Heart right ventricle (tissue), 16 donors: ENCODE data around the gene GLRX5. TPM values are rescaled to one million over a fixed set of nuclear protein-coding genes. Genes with fewer than 3 reads are reported as not detected.

Experiments used
- ATAC-seq, 8 donors: fragments of 200-7000 bp; cut with Tn5 transposase; one replicate each; pipeline ENCODE4 v1.9.1; 2020; ENCODE audit warnings: mild to moderate bottlenecking in 8 of 8, moderate library complexity in 8 of 8, moderate number of reproducible peaks in 1 of 8
- DNase-seq, 2 donors: peaks; one replicate each; pipeline ENCODE4 v3.0.0-alpha.2; 2020
- H3K27ac ChIP-seq, 10 donors: fragments of 200-600 bp; sonication (generic) in 2 of 10; one replicate each; pipeline versions ENCODE4 v1.5.0 to v1.8.0; 2020 to 2022; ENCODE audit warnings: mild to moderate bottlenecking in 3 of 10
- H3K27me3 ChIP-seq, 7 donors: fragments of 200-600 bp; one replicate each; pipeline ENCODE4 v1.8.0; 2021 to 2022; ENCODE audit warnings: mild to moderate bottlenecking in 2 of 7
- H3K36me3 ChIP-seq, 9 donors: fragments of 200-600 bp; sonication (generic) in 1 of 9; one replicate each; pipeline versions ENCODE4 v1.5.0 to v1.8.0; 2020 to 2022; ENCODE audit warnings: mild to moderate bottlenecking in 2 of 9
- H3K4me1 ChIP-seq, 9 donors: fragments of 200-600 bp; sonication (generic) in 1 of 9; one replicate each; pipeline versions ENCODE4 v1.5.0 to v1.8.0; 2020 to 2022; ENCODE audit warnings: mild to moderate bottlenecking in 4 of 9
- H3K4me3 ChIP-seq, 10 donors: fragments of 200-600 bp; sonication (generic) in 2 of 10; one replicate each; pipeline versions ENCODE4 v1.5.0 to v1.8.0; 2020 to 2022; ENCODE audit warnings: mild to moderate bottlenecking in 7 of 10, moderate library complexity in 2 of 10
- H3K9me3 ChIP-seq, 11 donors: fragments of 200-600 bp in 10 of 11; sonication (generic) in 2 of 11; one replicate each; pipeline versions ENCODE4 v1.5.0 to v1.8.0; 2013 to 2022; ENCODE audit warnings: mild to moderate bottlenecking in 2 of 11, control low read depth in 1 of 11, moderate library complexity in 1 of 11
- CTCF ChIP-seq, 9 donors: fragments of 200-600 bp; sonication (generic) in 2 of 9; IDR thresholded peaks; one replicate each; pipeline versions ENCODE4 v1.5.0 to v1.8.0; 2021 to 2022; ENCODE audit warnings: antibody characterized with exemption in 9 of 9, mild to moderate bottlenecking in 5 of 9, moderate library complexity in 1 of 9
- WGBS, 2 donors: extraction: QIAGEN DNeasy Blood & Tissue Kit; methylation state at CpG; one replicate each; pipeline ENCODE4 v1.1.7; 2013; ENCODE audit warnings: inconsistent platforms in 1 of 2; 5-methylcytosine and 5-hydroxymethylcytosine counted together
- intact Hi-C, 10 donors: fragments of 100-400 bp; cut with DNase I; formaldehyde crosslinking; loops; one replicate each; pipeline versions ENCODE4 v1.11.1 to v1.14.2; 2022
- polyA plus RNA-seq, 2 donors: library from polyadenylated mRNA; stranded (reverse); fragments of 200-250 nt; gene quantifications; one replicate each; pipeline ENCODE4 v1.2.3, GENCODE V29; 2013
- total RNA-seq, 10 donors: library from RNA; stranded (reverse); fragmentation: NEBNext Ultra II Directional in 3 of 10; extraction: Animal tissue kit (Norgen Biotek cat#: 25700) in 3 of 10; gene quantifications; one replicate each; pipeline versions ENCODE4 v1.2.1 to v1.2.4, GENCODE V29; 2021 to 2023
- donor health status: Arrhythmogenic right ventricular cardiomyopathy.
- donor health status: ischemic (EF 13 %, LVEDD 7.1; RV severe dilation, severe dysfunction).
- donor health status: healthy with polysubstance abuse.
- donor health status: DM: no; HTN: yes; CAD: no.
- donor health status: DM: no; HTN: no; CAD: no.
- donor health status: ischemic (EF 25% LVEDD 6.9; RV normal size, moderate dysfunction).
- donor health status: ischemic (EF 25% LVEDD 5.7; RV mildly dilated, moderate dysfunction).
- donor health status: healthy.
- donor health status: DM: yes; HTN: yes; CAD: no.
- donor health status: Ischemic cardiomyopathy.
- donor health status: ischemic (EF 35%, LVEDD 5.7; RV mildly dilated, moderate dysfunction).
- donor health status: nonischemic (EF 11% LVEDD 7.7; RV severe dilation, severe dysfunction).
- donor health status: DM: yes; HTN: yes; CAD: no.
- donor health status: PGD.
- donor health status: ischemic (EF 29% LVEDD 5.4; RV normal size, mild dysfunction).
- donor health status: nonischemic (EF 23%, LVEDD 6.1; RV moderate dilation, normal function).

Gene GLRX5
- total and polyA plus RNA-seq, 12 donors: 49.8 to 121 (median 86.8) TPM

GRCh38 chr14:95524706-95525512, 9.9 kb upstream of the GLRX5 start:
- WGBS, 2 donors: 90 to 95% methylated on average over 6 of the region's 6 CpGs
- intact Hi-C loops: loop anchor here in 4 of 10 donors (2.0 to 5.0 kb wide), 3 partner anchors 38 to 83 kb away; no protein-coding TSS in a partner anchor
- peaks cover 11 to 71% (median 39%) of the 10 kb centered on the region in 9 donors for H3K4me1 ChIP-seq

DNA sequence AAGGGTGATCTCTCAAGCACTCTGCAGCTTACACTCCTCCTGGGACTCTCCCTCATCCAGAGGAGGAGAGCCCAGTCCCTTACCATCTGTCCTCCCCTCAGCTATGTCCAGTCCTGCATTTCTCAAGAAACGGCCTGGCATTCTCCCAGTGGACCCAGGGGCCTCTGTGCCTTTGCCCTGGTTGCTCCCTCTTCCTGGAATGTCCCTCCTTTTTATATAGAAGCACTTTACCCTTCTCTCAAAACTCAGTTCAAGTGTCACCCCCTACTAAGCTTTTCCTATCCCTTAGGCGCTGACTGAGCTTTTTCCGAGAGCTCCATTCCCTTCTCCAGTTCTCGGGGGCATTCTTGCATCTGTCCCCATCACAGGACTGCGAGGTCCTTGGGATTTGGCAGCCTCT, 8.9 kb upstream of the GLRX5 start:
- no peak for TF ChIP-seq CTCF (IDR thresholded peaks at IDR 0.05)
- DNase-seq (no peak), ATAC-seq (peak in 1 of 8 donors; percentile 2)
- intact Hi-C loops: loop anchor here in 5 of 10 donors (1.0 to 5.0 kb wide), 3 partner anchors 83 to 84 kb away; no protein-coding TSS in a partner anchor
- H3K27ac ChIP-seq: peak overlapping the region in 2 of 10 donors; percentile 20 to 73
- H3K4me1 ChIP-seq: peaks cover 13 to 68% (median 41%) of the 10 kb centered on the region in 9 donors
- peaks cover 0 to 12% (median 0%) of the 10 kb centered on the region in 9 donors for H3K36me3 ChIP-seq
- no peak overlapping the region for H3K4me3 ChIP-seq
- no peaks in the 10 kb centered on the region for H3K27me3 ChIP-seq
- 69 to 82% methylated on average over 5 of the region's 5 CpGs for WGBS, 2 donors
- no peaks in the 10 kb centered on the region for H3K9me3 ChIP-seq

More at GRCh38 chr14:95524706-95525512, 9.9 kb upstream of the GLRX5 start:
- no peak overlapping the region for H3K4me3 ChIP-seq
- peak overlapping the region in 3 of 10 donors; percentile 4 to 79 (median 71) for H3K27ac ChIP-seq
- no peaks in the 10 kb centered on the region for H3K9me3 ChIP-seq
- no peak for TF ChIP-seq CTCF (IDR thresholded peaks at IDR 0.05)
- peaks cover 0 to 7% (median 0%) of the 10 kb centered on the region in 9 donors for H3K36me3 ChIP-seq
- no peaks in the 10 kb centered on the region for H3K27me3 ChIP-seq
- ATAC-seq: no peak
- no peak for DNase-seq

- H3K4me1 ChIP-seq: peaks cover 16 to 68% (median 48%) of the 10 kb centered on the region in 9 donors
- H3K9me3 ChIP-seq: no peaks in the 10 kb centered on the region
- intact Hi-C loops: loop anchor here in 6 of 10 donors (1.0 to 5.0 kb wide), 3 partner anchors 84 kb away; no protein-coding TSS in a partner anchor
- no peak overlapping the region for H3K4me3 ChIP-seq
- H3K36me3 ChIP-seq: peaks cover 0 to 13% (median 0%) of the 10 kb centered on the region in 9 donors
- H3K27me3 ChIP-seq: no peaks in the 10 kb centered on the region
- DNase-seq: no peak
- ATAC-seq: peak in 6 of 8 donors; percentile 16 to 73 (median 34)
- 46 to 54% methylated on average over 9 of the region's 9 CpGs for WGBS, 2 donors
- peak overlapping the region in 8 of 10 donors; percentile 40 to 75 (median 66) for H3K27ac ChIP-seq
- no peak for TF ChIP-seq CTCF (IDR thresholded peaks at IDR 0.05)
Observed at GRCh38 chr14:95526483-95527386, 8.1 kb upstream of the GLRX5 start.
